Neutrophil (primary cell): ENCODE measurements around the gene RBMY1D.

Experiments used
- H3K27ac ChIP-seq: fragments of 200-600 bp; sonication (generic); 2 replicates; pipeline ENCODE4 v1.5.1; 2016; ENCODE audit warnings: mild to moderate bottlenecking, moderate library complexity
- H3K27me3 ChIP-seq: fragments of 200-600 bp; sonication (generic); 2 replicates; pipeline ENCODE4 v1.6.0; 2016; ENCODE audit warnings: mild to moderate bottlenecking
- H3K36me3 ChIP-seq: fragments of 200-600 bp; sonication (generic); 2 replicates; pipeline ENCODE4 v1.5.1; 2017
- H3K4me1 ChIP-seq, 2 experiments: fragments of 200-600 bp in 1 of 2; sonication (generic) in 1 of 2; 1 replicate in 1 of 2; 2 replicates in 1 of 2; pipeline versions ENCODE4 v1.5.1 to v1.6.1; 2013 to 2016; ENCODE audit warnings: low read depth in 1 of 2, low read length in 1 of 2, mild to moderate bottlenecking in 1 of 2, moderate library complexity in 1 of 2; ENCODE audit not compliant: control insufficient read depth in 1 of 2, insufficient read depth in 1 of 2
- H3K4me3 ChIP-seq, 2 experiments: fragments of 200-600 bp in 1 of 2; sonication (generic) in 1 of 2; 1 replicate in 1 of 2; 2 replicates in 1 of 2; pipeline ENCODE4 v1.5.1; 2013 to 2016; ENCODE audit warnings: low read depth in 1 of 2, low read length in 1 of 2, mild to moderate bottlenecking in 1 of 2, moderate library complexity in 1 of 2
- H3K9me3 ChIP-seq: fragments of 200-600 bp; sonication (generic); 2 replicates; pipeline ENCODE4 v1.5.1; 2016
- TF ChIP-seq, protein P1 (sequence below): fragments of 200-600 bp; sonication (generic); IDR thresholded peaks from 2 replicates; pipeline ENCODE4 v1.5.1; 2016; ENCODE audit warnings: antibody characterized with exemption

Gene RBMY1D

DNA sequence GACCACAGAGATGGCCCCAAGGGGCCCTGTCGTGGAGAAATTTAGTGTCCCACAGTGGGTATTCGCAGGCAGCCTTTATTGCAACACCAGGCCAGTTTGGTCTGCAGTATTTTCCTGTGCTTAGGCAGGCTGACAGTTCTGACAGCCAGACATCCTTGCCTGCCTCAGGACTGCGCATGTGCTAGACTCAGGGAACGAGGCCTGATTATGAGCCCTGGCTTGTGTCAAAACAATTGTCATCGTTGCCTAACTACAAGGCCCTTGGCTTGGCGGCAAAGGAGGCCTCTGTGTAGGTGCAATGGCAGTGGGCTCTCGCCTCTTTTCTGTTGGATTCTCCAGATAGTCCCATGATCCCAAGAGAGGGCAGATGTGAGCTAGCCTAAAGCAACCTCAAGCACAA, 59.3 kb downstream of the RBMY1D start:
- H3K27me3 ChIP-seq: no peaks in the 10 kb centered on the region
- H3K4me1 ChIP-seq: no peaks in the 10 kb centered on the region
- no peaks in the 10 kb centered on the region for H3K9me3 ChIP-seq
- H3K27ac ChIP-seq: no peak overlapping the region
- TF ChIP-seq, protein P1, sequence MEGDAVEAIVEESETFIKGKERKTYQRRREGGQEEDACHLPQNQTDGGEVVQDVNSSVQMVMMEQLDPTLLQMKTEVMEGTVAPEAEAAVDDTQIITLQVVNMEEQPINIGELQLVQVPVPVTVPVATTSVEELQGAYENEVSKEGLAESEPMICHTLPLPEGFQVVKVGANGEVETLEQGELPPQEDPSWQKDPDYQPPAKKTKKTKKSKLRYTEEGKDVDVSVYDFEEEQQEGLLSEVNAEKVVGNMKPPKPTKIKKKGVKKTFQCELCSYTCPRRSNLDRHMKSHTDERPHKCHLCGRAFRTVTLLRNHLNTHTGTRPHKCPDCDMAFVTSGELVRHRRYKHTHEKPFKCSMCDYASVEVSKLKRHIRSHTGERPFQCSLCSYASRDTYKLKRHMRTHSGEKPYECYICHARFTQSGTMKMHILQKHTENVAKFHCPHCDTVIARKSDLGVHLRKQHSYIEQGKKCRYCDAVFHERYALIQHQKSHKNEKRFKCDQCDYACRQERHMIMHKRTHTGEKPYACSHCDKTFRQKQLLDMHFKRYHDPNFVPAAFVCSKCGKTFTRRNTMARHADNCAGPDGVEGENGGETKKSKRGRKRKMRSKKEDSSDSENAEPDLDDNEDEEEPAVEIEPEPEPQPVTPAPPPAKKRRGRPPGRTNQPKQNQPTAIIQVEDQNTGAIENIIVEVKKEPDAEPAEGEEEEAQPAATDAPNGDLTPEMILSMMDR: no peak
- no peak overlapping the region for H3K4me3 ChIP-seq
- H3K36me3 ChIP-seq: no peaks in the 10 kb centered on the region
